ENCODE measurements around the gene PLEKHG5.
A peak's percentile ranks its signal among the peaks of the same experiment; 100 is the strongest.

The PLEKHG5 gene

GRCh38 chr1:6509919-6510291 lies 18.4 kb upstream of the PLEKHG5 start:
- DNase-seq: peak; percentile 53

- peak; percentile 50 for DNase-seq
These were observed 17.9 kb upstream of the PLEKHG5 start for GRCh38 chr1:6509220-6509918.

- DNase-seq: no peak
These were observed 17.3 kb upstream of the PLEKHG5 start for GRCh38 chr1:6508816-6509189.

GRCh38 chr1:6508154-6508815 lies 16.8 kb upstream of the PLEKHG5 start:
- peak; percentile 51 for DNase-seq

GRCh38 chr1:6507461-6507911 lies 16.0 kb upstream of the PLEKHG5 start:
- peak; percentile 36 for DNase-seq

- DNase-seq: no peak
These were observed 15.6 kb upstream of the PLEKHG5 start for GRCh38 chr1:6507037-6507428.

- no peak for DNase-seq
These were observed 15.0 kb upstream of the PLEKHG5 start for GRCh38 chr1:6506210-6507036.

GRCh38 chr1:6505367-6506209 lies 14.1 kb upstream of the PLEKHG5 start:
- DNase-seq: no peak

- peak; percentile 52 for DNase-seq
These were observed 13.4 kb upstream of the PLEKHG5 start for GRCh38 chr1:6504887-6505286.

GRCh38 chr1:6503884-6504602 lies 12.6 kb upstream of the PLEKHG5 start:
- DNase-seq: no peak

- DNase-seq: peak; percentile 50
These were observed 10.8 kb upstream of the PLEKHG5 start for GRCh38 chr1:6502000-6502891.

GRCh38 chr1:6501279-6501813 lies 9.9 kb upstream of the PLEKHG5 start:
- no peak for DNase-seq

GRCh38 chr1:6500544-6501278 lies 9.2 kb upstream of the PLEKHG5 start:
- no peak for DNase-seq

- no peak for DNase-seq
These were observed 7.8 kb upstream of the PLEKHG5 start for GRCh38 chr1:6499296-6499695.

GRCh38 chr1:6498576-6499111 lies 7.2 kb upstream of the PLEKHG5 start:
- no peak for DNase-seq

- no peak for DNase-seq
These were observed 6.6 kb upstream of the PLEKHG5 start for GRCh38 chr1:6497867-6498575.

GRCh38 chr1:6497215-6497866 lies 5.9 kb upstream of the PLEKHG5 start:
- peak; percentile 85 for DNase-seq

GRCh38 chr1:6496890-6497214 lies 5.4 kb upstream of the PLEKHG5 start:
- no peak for DNase-seq

- no peak for DNase-seq
These were observed 4.9 kb upstream of the PLEKHG5 start for GRCh38 chr1:6496365-6496721.
